GM21528 (cell line): ENCODE results near the gene RASD2.

ENCODE experiments used
- ATAC-seq: cut with Tn5 transposase; IDR thresholded peaks from one replicate; pipeline ENCODE4 v1.9.1; 2021; ENCODE audit warnings: mild to moderate bottlenecking, moderate library complexity; ENCODE audit not compliant: unreplicated experiment, low FRiP score

The RASD2 gene

DNA sequence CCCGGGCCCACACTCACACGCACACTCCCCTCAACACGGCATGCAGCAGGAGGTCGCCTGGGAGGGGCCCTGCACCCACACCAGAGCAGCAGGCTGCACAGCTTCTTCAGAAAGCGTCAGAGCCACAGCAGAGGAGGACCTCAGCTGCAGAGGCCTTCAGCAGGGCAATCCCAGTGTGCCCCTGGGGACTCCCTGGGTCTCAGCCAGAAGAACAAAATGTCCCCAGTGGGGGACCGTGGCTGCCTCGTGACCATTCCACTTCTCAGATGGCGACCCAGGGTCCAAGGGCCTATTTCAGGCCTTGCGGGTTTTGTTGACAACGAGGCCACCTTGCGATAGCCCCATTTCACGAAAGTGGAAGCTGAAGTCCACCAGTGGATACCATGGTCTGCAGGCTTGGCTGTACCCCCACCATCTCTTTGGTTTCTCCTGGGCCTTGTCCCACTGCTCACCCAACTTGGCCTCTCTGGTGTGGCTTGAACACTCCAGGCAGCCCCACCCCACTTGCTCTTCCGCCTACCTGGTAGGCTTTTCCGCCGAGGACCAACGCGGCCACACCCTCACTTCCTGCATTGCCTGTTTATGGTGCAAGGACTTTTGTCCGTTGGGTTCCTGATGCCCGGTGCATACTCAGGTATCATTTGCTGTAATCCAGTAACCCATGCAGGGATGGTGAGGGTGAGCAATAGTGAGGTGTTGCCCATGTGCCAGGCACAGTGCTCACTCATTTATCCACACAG, 38.4 kb downstream of the RASD2 start:
- no peak for ATAC-seq

- no peak for ATAC-seq
Measured at GRCh38 chr22:35580351-35581022, 39.9 kb downstream of the RASD2 start.

- ATAC-seq, result no peak
Measured at GRCh38 chr22:35581023-35581413, 40.4 kb downstream of the RASD2 start.

- no peak for ATAC-seq
Measured at GRCh38 chr22:35582218-35582860, 41.7 kb downstream of the RASD2 start.

- ATAC-seq, result no peak
Measured at GRCh38 chr22:35582861-35583670, 42.4 kb downstream of the RASD2 start.

GRCh38 chr22:35586771-35587170, 46.1 kb downstream of the RASD2 start:
- no peak for ATAC-seq

GRCh38 chr22:35587447-35587870, 46.8 kb downstream of the RASD2 start:
- no peak for ATAC-seq

- no peak for ATAC-seq
Measured at GRCh38 chr22:35587896-35588295, 47.3 kb downstream of the RASD2 start.

DNA sequence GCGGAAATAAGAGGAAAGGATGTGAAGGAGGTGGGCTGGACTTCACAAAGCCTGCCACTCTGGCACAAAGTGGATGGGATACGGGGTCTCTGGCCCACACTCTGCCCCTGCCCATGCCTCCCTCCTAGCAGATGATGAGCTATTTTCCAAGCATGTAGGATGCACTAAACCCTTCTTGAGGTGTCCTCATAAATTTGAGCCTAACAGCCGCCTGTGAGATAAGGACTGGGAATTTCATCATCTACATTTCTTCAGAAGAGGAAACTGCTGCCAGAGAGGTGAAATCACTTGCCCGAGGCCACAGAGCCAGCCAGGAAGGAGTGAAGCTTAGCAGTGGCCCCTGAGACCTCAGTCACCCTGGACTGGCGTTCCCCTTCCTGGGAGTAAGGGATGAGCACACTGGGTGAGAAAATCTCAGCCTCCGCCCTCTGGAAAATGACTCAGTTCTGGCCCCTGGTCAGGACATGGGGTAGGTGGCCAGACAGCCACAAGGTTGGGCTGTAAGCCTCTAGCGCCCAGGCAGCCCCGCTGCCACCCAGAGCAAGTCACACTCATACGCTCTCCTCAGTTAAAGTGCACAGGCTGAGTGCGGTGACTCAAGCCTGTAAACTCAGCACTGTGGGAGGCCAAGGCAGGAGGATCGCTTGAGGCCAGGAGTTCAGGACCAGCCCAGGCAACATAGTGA, 48.6 kb downstream of the RASD2 start:
- ATAC-seq, result no peak

- no peak for ATAC-seq
Measured at GRCh38 chr22:35589756-35590093, 49.1 kb downstream of the RASD2 start.

DNA sequence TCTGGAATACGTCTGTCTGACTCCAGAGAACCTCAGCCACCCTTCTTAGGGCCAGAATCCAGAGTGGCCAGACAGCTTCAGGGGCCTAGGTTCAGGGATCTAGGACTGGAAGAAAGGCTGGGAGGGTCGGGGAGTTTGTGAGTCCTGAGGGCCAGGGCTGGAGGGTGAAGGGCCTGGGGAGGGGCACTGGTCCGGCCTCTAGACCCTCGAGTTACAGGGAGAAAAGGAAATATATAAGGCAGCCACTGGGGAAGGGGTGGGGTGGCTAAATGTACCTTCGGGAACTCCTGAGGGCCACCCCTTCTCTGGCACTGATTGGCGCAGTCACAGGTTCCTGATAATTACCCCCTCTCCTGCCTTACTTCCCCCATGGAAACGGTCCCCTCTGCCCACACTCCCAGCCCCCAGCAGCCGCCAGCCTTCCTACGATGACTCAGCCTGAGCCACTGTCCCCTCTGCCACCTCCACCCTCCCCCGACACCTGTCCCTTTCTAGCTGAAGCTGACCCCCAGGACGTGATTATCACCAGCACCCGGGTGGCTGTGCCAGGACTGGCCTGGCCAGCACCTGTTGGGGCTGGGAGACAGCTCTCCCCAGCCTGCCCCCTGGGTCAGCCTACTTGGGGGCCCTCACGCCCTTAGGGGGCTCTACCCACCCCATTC, 50.1 kb downstream of the RASD2 start:
- no peak for ATAC-seq

DNA sequence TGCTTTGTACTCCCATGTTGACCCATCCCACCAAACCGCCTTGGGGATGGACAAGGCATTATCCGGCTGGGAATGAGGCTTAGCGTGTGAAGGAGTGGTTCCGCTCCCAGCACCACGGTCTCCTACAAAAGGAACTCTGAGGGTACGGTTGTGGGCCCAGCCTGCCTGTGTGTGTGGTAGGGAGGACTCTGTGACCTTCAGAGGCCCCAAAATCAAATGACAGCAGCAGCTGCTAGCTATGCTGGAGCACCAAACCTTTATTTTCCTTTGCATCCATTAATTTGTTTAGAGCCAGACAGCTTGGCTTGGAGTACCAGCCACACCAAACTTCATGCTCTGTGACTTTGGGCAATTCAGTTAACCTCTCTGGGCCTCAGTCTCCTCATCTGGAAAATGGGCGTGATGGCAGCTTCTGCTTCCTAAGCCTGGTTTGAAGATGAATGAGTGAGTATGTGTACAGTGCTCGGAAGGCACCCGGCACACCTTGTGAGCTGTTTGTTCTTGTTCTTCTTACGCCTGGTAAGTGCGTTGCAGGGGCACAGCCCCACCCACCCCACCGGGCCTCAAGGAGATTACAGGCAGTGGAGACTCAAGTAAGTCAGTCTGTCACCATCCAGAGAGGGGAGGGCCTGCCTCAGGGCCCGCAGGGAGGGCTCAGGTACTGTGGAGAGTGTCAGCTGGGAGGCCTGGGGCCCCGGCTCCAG, 51.2 kb downstream of the RASD2 start:
- ATAC-seq, result no peak

DNA sequence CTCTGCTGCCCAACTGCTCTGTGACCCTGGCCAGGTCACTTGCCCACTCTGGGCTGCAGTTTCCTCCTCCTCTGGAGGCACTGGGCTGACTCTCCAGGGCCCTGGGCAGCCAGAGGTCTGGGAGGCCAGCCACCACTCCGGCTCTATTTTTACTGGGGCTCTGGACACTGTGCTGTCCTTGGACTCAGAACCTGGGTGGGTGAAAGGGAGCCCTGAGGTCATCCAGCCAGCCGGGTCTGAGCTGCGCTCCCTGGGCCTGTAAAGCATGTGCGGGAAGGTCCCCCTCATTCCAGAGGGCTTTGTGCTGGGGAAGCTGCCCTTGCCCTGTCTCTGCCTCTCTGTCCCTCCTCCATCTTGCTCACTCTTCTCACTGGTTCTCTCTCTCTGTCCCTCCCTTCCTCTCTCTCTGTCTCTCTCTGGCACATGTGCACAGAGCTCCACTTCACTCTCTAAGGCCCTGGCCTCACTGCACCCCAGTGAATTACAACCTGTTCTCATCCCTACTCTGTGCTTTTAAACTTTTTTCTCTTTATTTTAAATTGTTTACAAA, 51.9 kb downstream of the RASD2 start:
- ATAC-seq, result no peak

DNA sequence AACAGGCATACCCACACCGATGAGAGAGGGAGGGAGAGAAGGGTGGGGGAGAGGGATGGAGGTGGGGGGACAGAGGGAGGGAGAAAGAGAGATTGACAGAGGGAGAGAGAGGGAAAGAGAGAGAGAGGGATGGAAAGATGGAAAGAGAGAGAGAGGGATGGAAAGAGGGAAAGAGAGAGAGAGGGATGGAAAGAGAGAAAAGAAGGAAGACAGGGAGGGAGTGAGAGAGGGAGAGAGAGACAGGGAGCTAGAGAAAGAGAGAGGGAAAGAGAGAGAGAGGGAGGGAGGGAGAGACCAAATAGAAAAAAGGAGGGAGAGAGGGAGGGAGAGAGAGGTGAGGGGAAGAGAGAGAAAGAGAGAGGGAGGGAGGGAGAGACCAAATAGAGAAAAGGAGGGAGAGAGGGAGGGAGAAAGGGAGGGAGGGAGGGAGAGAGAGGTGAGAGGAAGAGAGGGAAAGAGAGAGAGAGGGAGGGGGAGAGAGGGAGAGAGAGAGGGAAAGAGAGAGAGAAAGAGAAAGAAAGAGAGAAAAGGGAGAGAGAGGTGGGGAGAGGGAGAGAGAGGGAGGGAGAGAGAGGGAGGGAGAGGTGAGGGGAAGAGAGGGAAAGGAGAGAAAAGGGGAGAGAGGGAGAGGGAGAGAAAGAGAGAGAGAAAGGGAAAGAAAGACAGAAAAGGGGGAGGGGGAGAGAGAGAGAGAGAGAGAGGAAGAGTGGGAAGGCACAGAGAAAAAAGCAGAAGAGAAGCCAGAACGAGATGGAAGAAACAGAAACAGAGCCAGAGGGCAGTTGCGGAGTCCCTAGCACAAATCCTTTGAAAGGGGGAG, 52.6 kb downstream of the RASD2 start:
- no peak for ATAC-seq

GRCh38 chr22:35593891-35594470, 53.4 kb downstream of the RASD2 start:
- ATAC-seq, result no peak

DNA sequence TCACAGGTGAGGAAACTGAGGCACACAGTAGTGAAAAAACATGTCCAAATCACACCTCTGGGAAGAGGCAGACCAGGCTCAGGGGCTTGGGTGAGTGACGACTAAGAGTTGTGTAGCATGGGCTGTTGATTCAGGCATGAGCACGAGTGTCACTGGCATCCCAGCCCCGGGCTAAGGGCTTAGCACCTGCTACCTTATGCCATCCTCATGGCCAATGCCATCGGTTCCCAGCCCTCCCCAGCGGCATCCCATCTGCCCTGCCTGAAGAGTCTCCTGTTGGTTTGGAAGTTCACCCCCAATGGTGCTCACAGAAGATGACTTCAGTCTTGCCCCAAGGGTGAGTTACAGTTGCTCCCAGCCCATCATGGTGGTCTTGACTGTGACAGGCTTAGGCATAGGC, 54.1 kb downstream of the RASD2 start:
- no peak for ATAC-seq

DNA sequence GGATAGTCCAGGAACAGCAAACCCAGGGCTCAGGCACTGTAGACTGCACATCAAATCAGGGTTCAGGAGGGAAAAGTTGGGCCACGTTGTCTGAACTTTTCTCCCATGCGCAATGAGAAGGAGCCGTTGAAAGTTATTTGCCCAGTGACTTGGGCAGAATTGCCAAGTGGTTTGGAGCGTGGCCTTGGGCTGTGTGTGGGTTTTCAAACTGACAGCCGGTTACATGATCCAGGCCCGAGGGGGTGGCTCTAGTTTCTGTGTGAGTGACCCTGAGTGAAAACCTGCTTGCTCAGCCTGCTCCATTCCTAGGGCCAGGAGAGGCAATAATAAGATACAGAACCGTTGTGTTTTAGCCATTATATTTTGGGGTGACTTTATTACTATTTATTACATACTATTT, 56.2 kb downstream of the RASD2 start:
- no peak for ATAC-seq
